GM04504 (cell line): Measurements from ENCODE around the gene MAP2K4.

Source experiments
- DNase-seq: peaks from one replicate; pipeline ENCODE4 v3.0.0-alpha.2; 2012; ENCODE audit warnings: low read depth

MAP2K4 gene

DNA sequence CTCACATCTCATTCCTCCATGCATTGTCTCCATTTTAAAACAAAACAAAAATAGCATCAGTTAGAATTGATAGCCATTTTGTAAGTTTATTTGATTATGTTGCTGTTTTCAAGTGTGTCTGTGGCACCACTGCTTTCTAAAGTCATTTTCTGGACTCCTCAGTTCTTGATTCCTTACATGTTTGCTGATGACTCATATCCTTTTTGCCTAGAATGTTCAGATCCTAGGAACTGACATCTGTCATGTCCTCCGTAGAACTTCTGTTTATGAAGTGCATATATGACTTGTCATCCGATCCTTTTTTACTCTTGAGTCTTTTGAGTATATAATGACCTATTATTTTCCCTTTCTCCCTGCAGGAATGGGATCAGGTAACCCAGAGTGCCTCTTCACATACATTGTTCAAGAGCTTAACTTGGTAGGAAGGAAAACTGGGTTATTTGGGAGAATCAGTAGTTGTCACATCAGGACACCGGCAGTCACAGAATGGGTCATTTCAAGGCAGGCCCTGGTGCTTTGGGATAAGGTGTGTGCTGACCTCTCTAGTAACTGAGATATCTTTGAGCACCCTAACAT lies 69.2 kb downstream of the MAP2K4 start:
- DNase-seq = no peak

- DNase-seq = no peak
These were observed 73.7 kb downstream of the MAP2K4 start for GRCh38 chr17:12094336-12094735.

DNA sequence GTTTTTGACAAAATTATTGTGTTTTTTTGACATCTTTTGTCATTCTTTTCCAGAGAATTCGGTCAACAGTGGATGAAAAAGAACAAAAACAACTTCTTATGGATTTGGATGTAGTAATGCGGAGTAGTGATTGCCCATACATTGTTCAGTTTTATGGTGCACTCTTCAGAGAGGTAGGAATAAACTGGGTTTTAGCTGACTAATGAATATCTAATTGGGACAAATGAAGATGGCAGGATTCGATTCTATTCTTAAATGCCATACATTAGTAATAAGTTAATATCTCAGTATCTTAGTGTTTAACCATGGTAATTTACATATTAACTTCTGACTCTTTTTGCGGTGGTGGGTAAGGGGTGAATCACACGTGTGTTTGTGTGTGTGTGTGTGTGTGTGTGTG lies 74.8 kb downstream of the MAP2K4 start:
- DNase-seq = no peak

DNA sequence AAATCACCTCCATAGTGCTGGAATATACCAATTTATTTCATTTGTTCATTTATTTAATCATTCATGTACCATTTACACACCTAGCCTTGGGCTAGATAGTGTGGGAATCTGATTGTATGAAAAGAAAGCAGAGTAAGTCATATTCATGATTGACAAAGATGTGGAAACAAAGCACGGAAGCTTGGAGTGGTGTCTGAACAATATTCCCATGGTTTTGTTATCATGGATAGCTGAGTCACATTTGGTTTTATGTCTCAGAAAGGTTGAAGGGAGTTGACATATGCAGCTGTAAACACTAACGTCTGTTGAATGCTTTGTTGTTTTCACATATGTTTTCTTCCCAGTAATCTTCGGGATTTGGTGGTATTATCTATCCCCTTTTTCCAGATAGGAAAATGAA lies 76.6 kb downstream of the MAP2K4 start:
- DNase-seq = no peak

- no peak for DNase-seq
These were observed 77.9 kb downstream of the MAP2K4 start for GRCh38 chr17:12098568-12098967.

GRCh38 chr17:12099412-12099811 lies 78.7 kb downstream of the MAP2K4 start:
- no peak for DNase-seq

DNA sequence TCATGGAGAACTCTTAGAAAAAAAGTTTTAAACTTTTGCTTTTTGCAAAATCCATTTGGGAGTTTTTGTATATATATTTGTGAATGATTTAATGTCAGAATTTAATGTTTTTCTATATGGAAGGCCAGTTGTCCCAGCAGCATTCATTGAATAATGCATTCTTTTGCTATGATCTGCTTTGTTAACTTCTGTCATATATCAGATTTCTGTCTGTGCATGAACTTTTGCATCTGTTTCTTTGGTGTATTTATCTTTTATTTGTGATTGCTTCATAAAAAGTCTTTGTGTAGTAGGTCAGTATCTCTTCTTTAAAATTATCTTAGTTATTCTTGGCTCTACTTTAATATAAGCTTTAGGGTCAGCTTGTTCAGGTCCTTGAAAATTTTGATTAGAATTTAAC lies 84.2 kb downstream of the MAP2K4 start:
- DNase-seq = no peak

- DNase-seq = no peak
These were observed 87.2 kb downstream of the MAP2K4 start for GRCh38 chr17:12107905-12108304.

- DNase-seq = no peak
These were observed 90.2 kb downstream of the MAP2K4 start for GRCh38 chr17:12110906-12111305.

GRCh38 chr17:12113156-12113555 lies 92.5 kb downstream of the MAP2K4 start:
- DNase-seq = no peak

DNA sequence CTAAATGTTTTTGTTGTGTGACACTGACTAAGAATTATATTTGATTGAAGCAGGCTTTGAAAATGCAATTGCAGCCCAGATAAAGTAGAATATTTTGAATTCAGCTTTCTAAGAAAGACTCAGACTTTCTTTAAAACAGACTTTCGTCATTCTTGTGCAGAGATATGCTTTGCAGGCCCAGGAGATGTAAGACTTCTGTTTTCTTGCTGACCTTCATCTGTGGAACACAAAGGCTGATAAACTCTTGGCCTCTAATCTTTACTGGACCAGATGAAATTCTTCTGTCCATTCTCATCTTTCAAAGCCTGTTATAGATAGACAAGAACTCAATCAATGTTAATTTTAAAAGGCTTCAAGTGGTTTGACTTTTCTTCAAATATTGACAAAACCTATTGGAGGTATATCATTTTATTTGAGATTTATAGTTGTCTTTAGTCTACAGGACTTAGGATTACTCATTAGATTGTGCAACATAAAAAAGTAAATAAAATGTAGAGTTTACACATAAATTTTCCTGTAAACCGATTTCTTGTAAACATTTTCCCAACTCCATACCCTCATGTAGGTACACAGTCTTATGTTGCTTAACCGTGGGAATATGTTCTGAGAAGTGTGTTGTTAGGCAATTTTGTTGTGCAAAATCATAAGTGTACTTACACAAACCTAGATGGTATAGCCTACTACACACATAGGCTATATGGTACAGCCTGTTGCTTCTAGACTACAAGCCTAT lies 94.2 kb downstream of the MAP2K4 start:
- DNase-seq = no peak

- DNase-seq = no peak
These were observed 95.5 kb downstream of the MAP2K4 start for GRCh38 chr17:12116143-12116542.

DNA sequence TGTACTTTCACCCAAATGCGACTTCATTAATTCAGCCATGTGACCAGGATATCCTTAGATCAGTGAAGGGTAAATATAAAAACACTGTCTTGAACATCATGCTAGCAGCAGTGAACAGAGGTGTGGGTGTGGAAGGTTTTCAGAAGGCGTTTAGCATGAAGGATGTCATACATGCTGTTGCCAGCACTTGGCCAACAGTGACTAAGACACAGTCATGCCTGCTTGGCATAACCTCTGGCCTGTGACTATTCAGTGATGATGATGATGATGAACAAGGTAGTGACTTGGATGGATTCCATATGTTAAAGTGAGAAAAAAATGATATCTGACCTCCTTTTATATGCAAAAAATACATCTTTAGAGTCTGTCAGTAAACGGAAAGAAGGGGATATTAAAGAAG lies 97.9 kb downstream of the MAP2K4 start:
- no peak for DNase-seq

DNA sequence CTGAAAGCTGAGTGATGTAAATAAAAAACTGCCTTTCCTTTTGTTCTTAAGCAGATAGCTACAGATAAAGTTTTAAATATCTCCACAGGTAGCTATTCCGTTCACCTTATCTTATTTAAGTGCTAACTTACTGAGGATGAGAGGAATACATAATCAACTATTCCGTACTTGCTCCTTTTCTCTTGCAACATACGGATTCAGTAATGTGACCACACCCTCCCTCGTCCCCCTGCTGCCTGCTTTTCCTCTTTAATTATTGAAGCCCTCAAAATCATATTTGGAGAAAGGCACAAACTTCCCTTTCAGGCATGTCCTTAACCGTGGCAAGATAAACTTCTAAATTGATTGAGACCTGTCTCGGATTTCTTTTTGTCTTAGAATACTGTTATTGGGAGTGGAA lies 101.4 kb downstream of the MAP2K4 start:
- DNase-seq = no peak

DNA sequence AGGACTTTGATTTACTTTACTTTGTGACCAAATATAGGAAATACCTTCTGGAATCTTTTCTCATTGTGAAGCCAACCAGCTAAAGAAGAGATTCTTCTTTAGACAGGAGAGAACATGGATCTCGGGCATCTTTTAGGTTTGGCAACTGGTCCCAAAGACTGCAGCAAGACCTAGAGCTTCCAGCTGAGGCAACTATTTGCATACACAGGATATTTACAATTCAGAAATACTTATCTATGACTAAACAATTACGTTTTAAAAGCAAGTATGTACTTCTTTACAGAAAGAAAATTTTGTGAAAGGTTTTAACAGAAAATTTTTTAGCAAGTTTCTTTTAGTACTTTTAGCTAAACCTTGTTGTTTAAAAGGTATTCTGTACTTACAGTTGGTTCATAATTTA lies 106.5 kb downstream of the MAP2K4 start:
- DNase-seq = no peak

GRCh38 chr17:12127667-12128066 lies 107.0 kb downstream of the MAP2K4 start:
- DNase-seq = no peak

GRCh38 chr17:12128946-12129345 lies 108.3 kb downstream of the MAP2K4 start:
- no peak for DNase-seq

DNA sequence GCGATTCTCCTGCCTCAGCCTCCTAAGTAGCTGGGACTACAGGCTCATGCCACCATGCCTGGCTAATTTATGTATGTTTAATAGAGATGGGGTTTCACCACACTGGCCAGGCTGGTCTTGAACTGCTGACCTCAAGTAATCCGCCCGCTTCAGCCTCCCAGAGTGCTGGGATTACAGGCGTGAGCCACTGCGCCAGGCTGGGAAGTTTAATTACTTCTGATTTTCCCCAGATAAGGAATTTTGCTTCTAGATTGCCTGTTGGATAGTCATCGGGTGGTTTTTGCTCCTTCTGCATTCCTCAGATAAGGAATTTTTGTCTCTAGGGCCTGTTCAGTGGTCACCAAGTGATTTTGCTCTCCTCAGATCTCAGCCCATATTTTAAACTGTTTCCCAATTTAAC lies 112.5 kb downstream of the MAP2K4 start:
- DNase-seq = no peak

GRCh38 chr17:12134101-12134500 lies 113.4 kb downstream of the MAP2K4 start:
- DNase-seq = no peak

DNA sequence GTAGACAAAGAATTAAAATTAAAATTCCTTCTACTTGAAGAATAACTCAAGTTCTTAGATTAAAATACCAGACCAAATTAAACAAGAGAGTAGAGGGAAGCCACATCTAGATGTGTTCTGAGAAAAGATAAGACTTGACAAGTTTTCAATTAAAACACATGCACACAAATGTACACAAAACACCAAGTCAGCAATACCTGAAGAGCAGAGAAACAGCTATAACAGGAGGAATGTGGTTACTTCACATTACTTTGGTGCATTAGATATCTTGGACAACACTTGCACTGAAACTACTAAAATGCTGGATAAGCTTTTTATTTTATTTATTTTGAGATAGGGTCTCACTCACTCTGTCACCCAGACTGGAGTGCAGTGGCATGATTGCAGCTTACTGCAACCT lies 113.9 kb downstream of the MAP2K4 start:
- DNase-seq = no peak

DNA sequence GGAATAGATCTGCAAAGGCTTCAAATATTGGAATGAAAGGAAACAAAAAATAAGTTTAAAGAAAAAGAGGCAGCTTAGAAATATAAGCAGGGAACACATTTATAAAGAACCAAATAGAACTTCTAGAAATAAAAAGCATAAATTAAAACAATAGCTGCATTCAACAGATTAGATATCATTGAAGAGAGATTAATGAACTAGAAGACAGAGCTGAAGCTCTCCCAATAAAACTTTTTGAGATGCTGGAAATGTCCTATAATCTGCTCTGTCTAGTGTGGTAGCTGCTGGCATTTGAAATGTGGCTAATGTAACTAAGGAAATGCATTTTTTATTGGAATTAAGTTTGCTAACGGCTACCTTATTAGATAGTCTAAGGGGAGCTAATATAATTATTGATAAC lies 115.6 kb downstream of the MAP2K4 start:
- DNase-seq = no peak

- no peak for DNase-seq
These were observed 116.0 kb downstream of the MAP2K4 start for GRCh38 chr17:12136646-12137045.

GRCh38 chr17:12137859-12138258 lies 117.2 kb downstream of the MAP2K4 start:
- no peak for DNase-seq

GRCh38 chr17:12140685-12141084 lies 120.0 kb downstream of the MAP2K4 start:
- no peak for DNase-seq
